HG02642 (cell line): ENCODE data around the gene KAZN.

Source experiments
- ATAC-seq: cut with Tn5 transposase; IDR thresholded peaks from one replicate; pipeline ENCODE4 v1.9.1; 2021; ENCODE audit warnings: mild to moderate bottlenecking; ENCODE audit not compliant: unreplicated experiment, poor library complexity

Gene KAZN

DNA sequence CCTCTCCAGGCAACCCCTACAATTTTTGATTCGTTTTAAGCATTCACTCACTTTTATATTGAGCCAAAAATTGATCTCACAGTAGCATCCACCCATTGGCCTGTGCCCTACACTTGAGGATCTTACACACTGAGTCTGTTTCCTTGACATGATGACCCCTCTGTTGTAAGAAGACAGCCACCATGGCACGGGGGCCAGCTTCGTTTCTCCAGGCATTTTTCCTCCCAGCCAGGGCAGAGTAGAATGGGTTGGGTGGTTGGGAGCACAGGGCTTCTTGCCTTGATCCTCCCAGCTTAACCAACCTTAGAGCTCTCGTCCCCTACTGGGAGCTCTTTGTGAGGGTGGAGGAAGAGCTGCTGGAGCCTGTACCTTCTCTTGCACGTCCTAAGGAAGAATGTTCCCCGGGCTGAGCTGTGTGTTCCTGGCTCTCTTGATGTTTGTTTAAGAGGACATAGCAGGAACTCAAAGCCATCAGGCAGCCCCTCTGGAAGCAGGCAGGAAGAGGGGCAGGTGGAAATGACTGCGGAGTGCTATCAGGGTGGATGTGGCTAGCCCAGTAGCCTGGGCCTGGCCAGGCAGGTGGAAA is 341.9 kb downstream of the KAZN start:
- ATAC-seq: no peak

DNA sequence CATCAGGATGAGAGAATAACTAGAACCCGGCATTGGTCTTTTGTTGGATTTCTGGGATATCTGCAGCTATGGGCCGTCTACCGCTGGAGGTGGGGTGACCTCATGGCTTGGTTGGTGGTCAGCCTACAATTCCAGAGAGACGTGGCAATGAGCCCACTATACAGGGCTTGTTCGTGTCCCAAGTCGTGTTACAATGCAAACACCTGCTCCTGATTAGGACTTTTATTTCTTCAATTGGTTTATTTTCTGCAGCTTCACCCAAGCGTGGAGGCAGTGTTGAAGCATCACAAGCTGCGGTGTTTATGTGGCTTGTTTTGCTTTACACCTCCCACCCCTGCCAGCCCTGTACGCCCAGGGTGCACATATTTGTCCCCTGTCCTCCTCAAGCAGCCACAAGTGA is 343.4 kb downstream of the KAZN start:
- no peak for ATAC-seq

DNA sequence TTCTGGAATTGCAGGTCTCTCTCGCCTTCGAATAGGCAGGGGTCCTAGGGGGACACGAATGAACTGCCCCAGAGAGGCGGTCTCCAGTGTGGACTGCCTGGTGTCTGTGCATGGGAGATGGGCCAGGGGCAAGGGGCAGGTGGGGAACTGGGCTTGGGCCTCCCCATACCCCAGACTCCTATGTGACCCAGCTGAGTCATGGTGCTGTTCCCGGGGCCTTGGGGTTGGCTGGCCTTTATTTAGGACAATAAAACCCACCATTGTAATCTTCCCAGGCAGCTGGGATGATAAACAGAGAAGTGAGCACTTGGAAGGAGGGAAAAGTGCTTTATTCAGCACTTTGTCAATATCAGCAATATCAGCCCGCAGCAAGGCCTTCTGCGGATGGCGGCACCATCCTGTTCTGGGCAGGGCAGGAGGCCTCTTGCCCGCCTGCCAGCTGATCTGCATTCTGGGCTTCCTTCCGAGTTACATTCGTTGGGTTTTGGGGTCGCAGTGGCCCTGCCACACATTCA is 346.0 kb downstream of the KAZN start:
- ATAC-seq: no peak

DNA sequence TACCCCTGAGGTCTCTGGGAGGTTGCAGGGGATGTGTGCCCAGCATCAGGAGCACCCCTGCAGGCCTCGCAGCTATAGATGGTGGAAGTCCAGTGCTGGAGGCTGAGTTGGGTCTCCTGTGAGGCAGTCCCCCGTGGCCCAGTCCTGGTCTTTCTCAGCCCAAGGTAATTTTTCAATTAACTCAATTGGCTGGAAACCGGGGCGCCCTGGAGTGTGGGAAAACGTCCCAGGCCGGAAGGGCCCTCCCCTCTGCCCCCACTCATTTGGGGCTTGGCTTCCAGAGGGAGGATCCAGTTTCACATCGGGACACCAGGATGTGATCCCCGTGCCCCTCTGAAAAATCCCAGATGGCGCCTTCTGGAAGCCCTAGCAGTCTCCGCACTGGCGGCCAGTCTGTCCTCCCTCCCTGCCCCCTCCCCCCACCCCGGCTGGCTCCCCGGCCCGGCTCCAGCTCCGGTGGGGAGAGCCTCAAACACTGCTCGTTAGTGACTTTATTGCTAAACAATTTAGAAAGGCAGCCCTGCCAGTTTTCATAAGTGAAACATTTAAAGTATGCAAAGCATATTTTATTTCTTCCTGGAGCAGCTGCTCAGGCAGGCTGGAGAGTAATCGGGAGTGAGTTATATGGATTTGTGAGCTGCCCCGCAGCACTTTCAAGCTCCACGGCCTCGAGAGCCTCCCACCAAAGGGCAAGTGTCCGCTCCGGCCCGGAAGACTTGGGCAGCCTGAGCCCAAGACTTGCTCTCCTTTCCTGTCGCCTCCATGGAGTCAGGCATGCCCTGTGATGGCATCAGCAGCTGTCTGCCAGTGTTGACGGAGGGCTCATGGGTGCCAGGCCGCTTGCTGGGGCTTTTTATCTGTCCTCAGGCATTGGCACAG is 346.9 kb downstream of the KAZN start:
- no peak for ATAC-seq

DNA sequence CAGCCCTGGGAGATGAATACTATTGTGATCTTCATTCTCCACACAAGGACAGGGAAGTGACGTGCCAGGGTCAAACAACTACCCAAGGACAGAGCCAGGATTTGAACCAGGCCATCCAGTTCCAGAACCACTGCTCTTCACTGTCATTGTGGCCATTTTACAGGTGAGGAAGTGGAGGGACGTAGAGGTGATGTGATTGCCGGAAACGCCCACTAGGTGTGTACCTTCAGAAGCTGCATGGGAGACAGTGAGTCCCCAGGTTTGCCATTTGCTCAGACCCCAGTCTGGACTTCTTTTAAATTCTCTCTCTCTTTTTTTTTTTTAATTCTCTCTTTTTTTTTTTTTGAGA is 347.5 kb downstream of the KAZN start:
- no peak for ATAC-seq

DNA sequence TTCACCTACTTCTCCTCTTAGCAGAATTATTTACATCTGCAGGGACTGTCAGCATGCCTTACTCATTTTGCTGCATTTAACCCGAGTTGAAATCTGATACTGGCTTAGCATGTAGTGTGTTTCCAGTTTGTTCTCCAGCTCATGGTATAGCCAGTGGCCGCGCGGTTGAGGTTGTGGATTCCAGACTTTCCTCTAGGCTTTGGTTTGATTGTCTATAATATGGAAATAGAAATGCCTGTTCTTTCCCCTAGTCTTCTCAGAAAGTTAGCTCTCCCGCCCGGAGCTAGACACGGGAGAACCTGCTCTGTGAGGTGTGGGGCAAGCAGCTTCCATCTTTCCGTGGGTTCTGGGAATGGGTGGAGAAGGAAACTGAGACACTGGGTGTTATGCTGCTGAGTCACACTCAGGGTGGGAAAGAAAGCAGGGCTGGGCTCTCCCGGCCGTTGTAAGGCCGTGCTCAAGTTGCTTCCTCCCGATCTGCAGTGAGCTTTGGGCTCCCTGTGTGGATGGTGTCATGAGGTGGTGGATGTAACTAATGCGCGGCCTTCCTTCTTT is 348.3 kb downstream of the KAZN start:
- ATAC-seq: no peak

DNA sequence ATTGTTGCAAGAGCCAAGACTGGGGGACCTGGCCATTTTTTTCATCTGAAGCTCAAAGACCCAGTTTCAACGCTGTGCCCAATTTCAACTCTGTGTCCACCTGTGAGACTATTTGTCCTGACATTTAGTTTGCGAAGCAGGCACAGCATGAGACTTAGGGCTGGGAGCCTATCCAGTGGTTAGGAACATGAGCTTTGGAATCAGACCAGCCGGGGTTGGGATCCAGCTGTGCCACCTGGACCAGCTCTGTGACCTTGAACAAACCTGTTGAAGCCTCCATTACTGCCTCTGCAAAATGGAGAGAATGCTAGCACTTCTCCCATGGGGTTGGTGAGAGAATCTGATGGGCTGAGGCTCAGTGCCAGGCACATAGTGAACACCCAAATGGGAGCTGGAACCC is 348.9 kb downstream of the KAZN start:
- ATAC-seq: no peak

DNA sequence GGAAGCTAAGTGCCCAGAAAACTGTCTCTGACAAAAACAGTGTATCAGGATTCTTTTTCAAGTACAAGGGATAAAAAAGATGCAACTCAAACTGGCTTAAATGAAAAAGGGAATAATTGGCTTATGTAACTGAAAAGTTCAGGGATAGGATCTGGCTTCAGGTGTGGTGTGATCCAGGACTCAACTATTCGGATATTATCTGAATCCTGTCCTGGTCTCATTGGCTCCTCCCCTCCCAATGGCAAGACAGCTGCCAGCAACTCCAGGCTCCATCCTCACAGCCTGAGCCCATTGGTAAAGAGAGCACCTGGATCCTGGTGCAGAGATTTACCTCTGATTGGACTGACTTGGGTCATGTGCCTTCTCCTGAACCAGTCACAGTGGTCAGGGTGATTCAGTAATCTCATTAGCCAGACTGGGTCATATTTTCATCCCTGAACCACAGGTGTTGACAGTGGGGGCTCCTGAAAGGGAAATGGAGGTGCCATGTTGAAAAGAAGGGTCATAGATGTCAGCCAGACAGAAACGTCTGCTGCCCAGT is 349.7 kb downstream of the KAZN start:
- no peak for ATAC-seq

DNA sequence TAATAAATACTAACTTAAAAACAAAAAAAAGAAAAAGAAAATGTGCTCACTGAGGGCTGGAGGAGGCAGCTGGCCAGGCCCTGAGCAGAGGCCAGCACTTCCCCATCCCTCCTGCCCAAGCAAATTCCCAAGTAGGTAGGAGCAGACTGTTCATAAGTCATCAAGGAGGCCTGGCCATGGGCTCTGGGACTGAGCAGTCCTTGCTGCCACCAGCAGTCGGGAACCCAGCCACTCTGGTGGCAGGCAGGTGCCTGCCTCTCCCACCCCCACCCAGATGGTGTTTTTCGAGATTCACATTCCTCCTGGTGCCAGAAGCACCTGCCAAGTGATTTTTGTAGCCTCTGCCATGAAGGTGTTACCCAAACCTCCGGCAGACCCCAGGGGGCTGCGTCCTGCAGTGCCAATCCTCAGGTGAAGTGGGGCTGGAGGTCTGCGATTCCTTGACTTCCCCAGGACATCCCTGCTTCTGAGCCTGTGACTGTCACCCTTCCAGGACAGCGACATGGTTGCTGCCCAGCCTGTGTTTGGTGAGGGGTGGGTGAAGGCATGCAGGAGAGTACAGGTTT is 350.9 kb downstream of the KAZN start:
- no peak for ATAC-seq

DNA sequence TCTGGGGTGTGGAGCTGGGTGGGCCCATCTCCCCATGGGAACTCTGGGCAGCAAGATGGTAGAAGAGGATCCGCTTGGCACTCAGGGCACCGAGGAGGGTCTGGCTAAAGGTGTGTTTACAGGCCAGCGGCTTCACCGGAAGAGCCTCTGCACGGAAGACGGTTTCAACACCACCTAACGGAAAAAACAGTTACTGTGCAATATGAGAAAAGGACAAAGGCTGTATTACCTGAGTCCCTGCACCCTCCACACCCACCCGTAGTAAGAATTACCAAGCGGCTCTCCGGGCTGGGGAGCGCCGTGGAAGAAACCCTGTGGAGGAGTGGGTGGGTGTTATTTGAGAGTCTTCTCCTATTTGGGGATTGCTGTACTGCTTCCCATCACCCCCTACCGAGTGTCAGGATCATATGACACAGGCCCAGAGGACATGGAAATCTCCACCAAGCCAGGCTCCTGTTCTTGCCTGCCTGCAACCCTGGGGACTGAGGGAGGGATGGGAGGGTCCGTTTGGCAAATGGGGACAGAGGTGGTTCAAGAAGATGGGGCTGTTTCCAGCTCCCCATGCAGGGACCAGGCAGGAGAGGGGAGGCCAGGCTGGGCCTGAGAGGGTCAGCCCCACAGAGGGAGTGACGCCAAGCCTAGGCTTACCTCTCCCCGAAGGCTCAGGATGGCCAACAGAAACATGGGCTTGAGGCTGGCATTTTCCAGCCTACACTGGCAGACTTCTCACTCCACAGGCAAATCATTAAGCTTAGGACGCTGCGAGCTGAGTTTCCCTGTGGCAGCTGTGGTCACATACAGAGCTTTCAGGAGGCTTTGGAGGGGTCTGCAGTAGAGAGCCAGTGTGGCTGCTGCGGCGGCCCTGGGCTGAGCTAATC is 351.6 kb downstream of the KAZN start:
- no peak for ATAC-seq

DNA sequence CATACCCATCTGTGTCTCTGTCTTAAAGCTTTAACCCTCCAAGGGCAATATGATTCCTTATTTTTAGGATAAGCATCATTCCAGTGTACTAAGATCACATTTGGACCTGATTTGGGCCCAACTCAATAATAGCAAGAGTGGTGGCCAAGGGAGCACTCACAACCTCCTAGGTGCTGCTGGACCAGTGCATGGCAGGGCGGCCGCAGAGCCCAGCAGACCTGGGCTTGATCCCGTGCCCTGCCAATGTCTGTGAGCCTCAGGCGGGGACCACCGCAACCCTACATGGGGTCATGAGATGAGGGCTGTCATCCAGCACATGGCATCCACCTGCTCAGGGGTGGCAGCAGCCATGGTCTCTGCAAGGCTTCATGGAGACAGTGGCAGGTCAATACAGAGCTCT is 353.3 kb downstream of the KAZN start:
- ATAC-seq: no peak

DNA sequence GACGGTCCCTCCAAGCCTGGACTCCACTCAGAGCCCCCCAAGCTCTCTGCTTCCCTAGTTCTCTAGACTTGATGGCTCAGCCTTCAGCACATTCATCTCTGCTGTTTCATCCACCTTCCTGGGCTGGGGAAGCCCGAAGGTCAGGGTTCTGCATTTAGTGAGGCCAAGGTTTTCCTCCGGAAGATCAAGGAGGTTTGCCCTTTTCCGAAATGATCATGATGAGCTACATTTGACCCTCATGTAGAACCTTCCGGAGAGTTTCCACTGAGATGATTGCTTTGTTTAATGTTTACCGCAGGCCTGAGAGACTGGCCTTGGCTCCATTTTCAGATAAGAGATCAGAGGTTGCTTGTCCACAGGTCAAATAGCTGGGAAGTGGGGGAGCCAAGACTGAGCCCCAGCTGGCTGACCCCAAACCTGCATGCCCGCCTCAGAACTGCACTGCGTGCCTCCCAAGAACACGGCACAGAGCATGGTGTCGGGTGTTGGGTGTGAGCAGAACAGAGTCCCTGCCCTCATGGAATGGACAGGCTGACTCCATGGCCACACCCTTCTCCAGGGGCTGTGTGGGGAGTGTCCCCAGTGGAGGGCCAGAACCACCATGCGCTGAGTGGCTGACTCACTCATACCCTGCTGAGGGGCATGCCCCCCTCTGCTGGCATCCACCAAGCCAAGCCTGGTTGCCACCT is 354.3 kb downstream of the KAZN start:
- ATAC-seq: no peak

DNA sequence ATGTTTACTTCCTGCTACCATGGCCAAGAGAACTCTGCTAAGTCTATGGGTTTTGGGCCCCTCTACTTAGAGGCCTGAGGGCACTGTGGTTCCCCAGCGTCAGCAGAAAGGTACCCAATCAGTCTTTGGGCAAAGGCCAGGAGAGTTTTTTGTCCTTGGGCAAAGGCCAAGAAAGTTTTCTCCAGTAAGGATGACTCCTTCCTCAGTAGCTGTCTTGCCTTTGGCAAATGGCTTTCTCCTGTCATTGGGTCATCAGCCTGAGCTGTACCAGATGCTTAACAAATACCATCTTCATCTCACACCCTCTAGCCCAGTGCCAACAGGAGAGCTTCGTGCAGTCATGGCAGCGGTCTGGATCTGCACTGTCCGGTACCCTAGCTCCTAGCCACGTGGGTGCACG is 355.7 kb downstream of the KAZN start:
- ATAC-seq: no peak

DNA sequence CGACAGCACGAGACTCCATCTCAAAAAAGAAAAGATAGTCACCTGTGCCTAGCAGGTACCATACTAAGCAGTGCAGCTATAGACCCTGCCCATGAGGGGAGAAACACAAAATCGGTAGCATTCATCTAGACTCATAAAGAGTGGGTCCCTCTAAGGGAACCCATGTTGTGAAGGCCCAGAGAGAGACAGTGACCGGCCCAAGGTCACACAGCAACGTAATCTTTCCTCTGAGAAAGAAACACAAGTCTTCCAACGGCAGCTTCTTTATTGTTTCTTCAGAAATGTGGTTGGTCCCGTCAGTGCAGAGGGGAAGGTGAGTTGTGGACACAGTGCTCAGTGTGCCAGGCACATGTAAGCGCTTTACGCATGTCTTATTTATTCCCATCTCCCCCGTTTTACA is 356.4 kb downstream of the KAZN start:
- no peak for ATAC-seq

DNA sequence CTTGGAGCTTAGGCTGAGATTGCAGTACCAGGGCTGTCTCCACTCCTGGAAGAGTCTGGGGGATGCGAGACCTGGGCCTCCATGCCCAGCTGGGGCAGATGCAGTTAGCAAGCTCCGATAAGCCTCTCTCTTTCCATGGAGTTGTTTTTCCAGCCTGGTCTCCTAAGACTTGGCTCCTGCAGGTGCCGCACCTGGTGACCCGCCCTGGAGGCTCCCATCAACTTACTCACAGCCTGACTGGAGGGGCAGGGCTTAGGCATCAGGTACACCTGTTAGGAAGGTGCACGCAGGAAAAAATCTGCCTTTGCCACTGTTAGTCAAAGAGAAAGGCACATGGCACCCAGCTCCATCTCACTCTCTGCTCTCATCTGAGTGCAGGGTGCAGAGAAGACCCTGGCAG is 356.9 kb downstream of the KAZN start:
- ATAC-seq: no peak

DNA sequence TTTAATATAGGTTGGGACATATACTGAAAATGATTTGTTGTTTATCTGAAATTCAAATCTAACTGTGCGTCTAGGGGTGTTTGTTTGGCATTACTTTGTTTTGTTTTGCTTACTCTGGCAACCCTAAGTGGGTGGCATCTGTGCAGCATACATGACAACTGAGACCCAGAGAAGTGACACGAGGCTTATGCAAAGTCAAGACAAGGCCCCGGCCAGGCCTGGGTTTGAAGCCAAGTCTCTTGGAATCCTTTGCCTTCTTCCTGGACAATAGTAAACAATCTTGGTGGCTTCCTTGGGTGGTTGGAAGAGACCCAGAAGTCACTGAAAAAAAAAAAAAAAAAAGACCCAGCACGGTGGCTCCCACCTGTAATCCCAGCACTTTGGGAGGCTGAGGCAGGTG is 357.5 kb downstream of the KAZN start:
- no peak for ATAC-seq

DNA sequence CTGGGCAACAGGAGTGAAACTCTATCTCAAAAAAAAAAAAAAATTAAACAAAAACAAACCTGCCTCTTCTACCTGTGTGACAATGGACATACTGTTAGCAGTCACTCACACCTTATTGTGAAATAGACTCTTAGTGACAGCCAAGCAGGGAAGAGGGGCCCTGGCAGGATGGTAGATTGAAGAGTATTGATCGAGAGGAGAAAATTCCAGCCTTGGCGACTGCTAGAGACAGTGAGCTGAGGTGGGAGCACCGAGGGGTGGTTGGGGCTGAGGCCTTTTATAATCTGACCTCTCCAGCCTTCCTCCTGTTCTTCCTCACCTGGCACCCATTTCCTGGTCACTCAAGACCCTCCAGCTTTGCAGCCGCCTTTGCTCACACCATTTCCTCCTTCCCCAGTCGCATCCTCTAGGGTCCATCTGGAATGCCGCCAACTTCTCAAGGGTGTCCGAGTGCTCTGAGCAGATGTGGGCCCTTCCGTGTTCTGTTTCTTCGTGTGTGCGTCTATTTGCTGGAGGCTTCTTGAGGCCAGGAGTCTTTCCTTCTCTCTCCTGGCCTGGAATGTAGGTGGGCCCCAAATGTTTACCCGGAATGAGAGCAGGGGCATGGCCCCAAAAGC is 358.2 kb downstream of the KAZN start:
- no peak for ATAC-seq

DNA sequence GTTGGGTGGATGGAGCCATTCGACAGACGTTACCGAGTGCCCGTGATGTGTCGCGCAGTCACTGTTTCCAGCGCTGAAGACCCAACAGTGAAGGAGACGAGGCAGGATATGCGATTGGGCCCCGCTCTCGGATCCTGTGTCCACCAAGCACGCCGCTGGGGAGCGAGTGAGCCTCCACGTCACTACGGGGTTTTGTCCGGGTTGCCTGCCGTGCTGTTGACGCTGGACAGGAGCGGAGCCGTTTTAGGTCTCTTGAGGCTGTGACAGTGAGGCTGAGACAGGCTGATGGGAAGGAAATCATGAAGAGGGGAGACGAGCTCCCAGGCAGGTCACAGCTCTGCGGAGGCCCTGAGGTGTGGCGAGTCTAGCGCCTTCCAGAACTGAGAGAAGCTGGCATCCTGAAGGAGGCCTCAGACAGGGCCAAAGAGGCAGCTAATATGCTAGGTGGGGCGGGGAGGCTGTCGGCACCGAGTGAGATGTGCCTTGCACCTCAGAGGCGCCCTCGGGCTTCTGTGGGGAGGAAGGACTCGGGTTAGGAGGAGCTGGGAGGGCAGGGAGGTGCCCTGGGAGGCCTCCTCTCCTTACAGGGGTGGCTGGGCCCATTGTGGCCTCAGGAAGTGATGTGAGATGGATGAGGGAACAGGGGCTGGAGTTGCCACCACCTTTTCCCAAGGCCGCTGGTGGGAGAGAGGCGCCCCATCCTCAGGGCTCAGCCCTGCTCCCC is 359.1 kb downstream of the KAZN start:
- ATAC-seq: no peak
